Measurements from ENCODE around the gene EDEM1. TPM values are rescaled to one million over a fixed set of nuclear protein-coding genes. Genes with fewer than 3 reads are reported as not detected.
A peak's percentile ranks its signal among the peaks of the same experiment; 100 is the strongest.
"Not testable (repeated sequence)": the region's sequence is repeated elsewhere in the genome, so short reads cannot be mapped to it uniquely, and the experiment has no call there.

EDEM1 gene
- total RNA-seq, 6 donors from 2014 or later = 84.5 to 307 (median 146) TPM

- Histone ChIP-seq H3K27me3 (no peaks in the 10 kb centered on the region), H3K4me3 (no peak overlapping the region), H3K27ac (no peak overlapping the region), H3K4me1 (no peaks in the 10 kb centered on the region), H3K36me3 (no peaks in the 10 kb centered on the region), H3K9me3 (no peaks in the 10 kb centered on the region)
- DNase-seq (no peak), ATAC-seq (ENCODE audit: low FRiP score in 2 of 2) (no peak)
- WGBS, 2 donors = 58 to 82% methylated on average over 5 of the region's 5 CpGs
- no peak for TF ChIP-seq CTCF (IDR thresholded peaks at IDR 0.05)
- TF ChIP-seq POLR2A (IDR thresholded peaks at IDR 0.05) = no peak
- no peak for TF ChIP-seq EP300 (IDR thresholded peaks at IDR 0.05)
- TF ChIP-seq POLR2AphosphoS5 (IDR thresholded peaks at IDR 0.05) = no peak
These were observed 51.0 kb downstream of the EDEM1 start for GRCh38 chr3:5238545-5238944.

- ATAC-seq (ENCODE audit: low FRiP score in 2 of 2) = no peak
- TF ChIP-seq POLR2AphosphoS5 (IDR thresholded peaks at IDR 0.05) (no peak), EP300 (IDR thresholded peaks at IDR 0.05) (no peak), CTCF (IDR thresholded peaks at IDR 0.05) (no peak), POLR2A (IDR thresholded peaks at IDR 0.05) (no peak)
- no peak for DNase-seq
- no peak overlapping the region for H3K4me3 ChIP-seq
- 32 to 48% methylated on average over 4 of the region's 4 CpGs for WGBS, 2 donors
- no peaks in the 10 kb centered on the region for H3K36me3 ChIP-seq
- H3K4me1 ChIP-seq = no peaks in the 10 kb centered on the region
- no peaks in the 10 kb centered on the region for H3K27me3 ChIP-seq
- no peaks in the 10 kb centered on the region for H3K9me3 ChIP-seq
- no peak overlapping the region for H3K27ac ChIP-seq
These were observed 52.1 kb downstream of the EDEM1 start for GRCh38 chr3:5239602-5240001.

GRCh38 chr3:5240740-5241139, 53.2 kb downstream of the EDEM1 start:
- no peak for DNase-seq
- Histone ChIP-seq H3K27me3 (no peaks in the 10 kb centered on the region), H3K9me3 (no peaks in the 10 kb centered on the region), H3K4me1 (no peaks in the 10 kb centered on the region), H3K36me3 (no peaks in the 10 kb centered on the region), H3K4me3 (no peak overlapping the region), H3K27ac (no peak overlapping the region)
- 77 to 88% methylated on average over 1 of the region's 1 CpG for WGBS, 2 donors
- no peak for ATAC-seq (ENCODE audit: low FRiP score in 2 of 2)
- no peak for TF ChIP-seq POLR2A (IDR thresholded peaks at IDR 0.05)
- no peak for TF ChIP-seq CTCF (IDR thresholded peaks at IDR 0.05)
- TF ChIP-seq EP300 (IDR thresholded peaks at IDR 0.05) = no peak
- TF ChIP-seq POLR2AphosphoS5 (IDR thresholded peaks at IDR 0.05) = no peak

GRCh38 chr3:5242785-5243184, 55.3 kb downstream of the EDEM1 start:
- peak in 1 of 2 donors; percentile 48 for DNase-seq
- H3K27me3 ChIP-seq; H3K27ac ChIP-seq; ATAC-seq (ENCODE audit: low FRiP score in 2 of 2); H3K9me3 ChIP-seq; H3K36me3 ChIP-seq; H3K4me3 ChIP-seq; H3K4me1 ChIP-seq: not testable (repeated sequence)
- WGBS, 2 donors = 88 to 93% methylated on average over 19 to 21 of the region's 23 CpGs

GRCh38 chr3:5245927-5246326, 58.4 kb downstream of the EDEM1 start:
- Histone ChIP-seq H3K4me3 (no peak overlapping the region), H3K9me3 (no peaks in the 10 kb centered on the region), H3K27me3 (no peaks in the 10 kb centered on the region), H3K27ac (no peak overlapping the region), H3K36me3 (no peaks in the 10 kb centered on the region), H3K4me1 (no peaks in the 10 kb centered on the region)
- ATAC-seq (ENCODE audit: low FRiP score in 2 of 2) (no peak), DNase-seq (no peak)
- TF ChIP-seq EP300 (IDR thresholded peaks at IDR 0.05) = no peak
- TF ChIP-seq POLR2A (IDR thresholded peaks at IDR 0.05) = no peak
- TF ChIP-seq POLR2AphosphoS5 (IDR thresholded peaks at IDR 0.05) = no peak
- TF ChIP-seq CTCF (IDR thresholded peaks at IDR 0.05) = no peak
